ENCODE measurements around the gene CRELD1.
"Not testable (repeated sequence)": the region's sequence is repeated elsewhere in the genome, so short reads cannot be mapped to it uniquely, and the experiment has no call there.

Gene CRELD1

GRCh38 chr3:9933561-9934234 is at the start of gene CRELD1:
CRELD1 (plus strand) TSS chr3:9933834; CDS start chr3:9934439, 605 bp downstream.
- DNase-seq, result peak; percentile 97 to 98

GRCh38 chr3:9884555-9885165 is 49.0 kb upstream of the CRELD1 start:
- no peak for DNase-seq

GRCh38 chr3:9886328-9886727 is 47.3 kb upstream of the CRELD1 start:
- no peak for DNase-seq

- no peak for DNase-seq
Observed at GRCh38 chr3:9887480-9887879, 46.2 kb upstream of the CRELD1 start.

- no peak for DNase-seq
Observed at GRCh38 chr3:9888540-9888939, 45.1 kb upstream of the CRELD1 start.

GRCh38 chr3:9889405-9889804 is 44.2 kb upstream of the CRELD1 start:
- DNase-seq, result no peak

GRCh38 chr3:9890249-9891071 is 43.2 kb upstream of the CRELD1 start, which contains the start of gene JAGN1:
JAGN1 (plus strand) TSS chr3:9890610; CDS start chr3:9890723, 113 bp downstream.
- peak; percentile 91 to 94 for DNase-seq

- no peak for DNase-seq
Observed at GRCh38 chr3:9891072-9891622, 42.5 kb upstream of the CRELD1 start.

GRCh38 chr3:9893739-9894138 is 39.9 kb upstream of the CRELD1 start:
- no peak for DNase-seq

GRCh38 chr3:9895715-9896114 is 37.9 kb upstream of the CRELD1 start:
- DNase-seq, result not testable (repeated sequence)

GRCh38 chr3:9896755-9897407 is 36.8 kb upstream of the CRELD1 start:
- DNase-seq, result not testable (repeated sequence)

GRCh38 chr3:9897408-9898372 is 35.9 kb upstream of the CRELD1 start:
- DNase-seq, result no peak

- no peak for DNase-seq
Observed at GRCh38 chr3:9898467-9899241, 35.0 kb upstream of the CRELD1 start.

- DNase-seq, result no peak
Observed at GRCh38 chr3:9899289-9899791, 34.3 kb upstream of the CRELD1 start.

GRCh38 chr3:9900965-9901415 is 32.6 kb upstream of the CRELD1 start:
- not testable (repeated sequence) for DNase-seq

GRCh38 chr3:9901967-9902366 is 31.7 kb upstream of the CRELD1 start:
- DNase-seq, result peak in 1 of 2 donors; percentile 38

- no peak for DNase-seq
Observed at GRCh38 chr3:9902372-9903237, 31.0 kb upstream of the CRELD1 start, which contains the start of gene IL17RE. IL17RE (plus strand) TSS chr3:9902848; CDS start chr3:9902933, 85 bp downstream.

- DNase-seq, result no peak
Observed at GRCh38 chr3:9903238-9903624, 30.4 kb upstream of the CRELD1 start.

- DNase-seq, result no peak
Observed at GRCh38 chr3:9903904-9904303, 29.7 kb upstream of the CRELD1 start.

Data from CD4-positive, alpha-beta T cell treated with Interleukin-4 for 1 hour (primary cell).